Measurements from ENCODE around the gene SUSD3.

DNA sequence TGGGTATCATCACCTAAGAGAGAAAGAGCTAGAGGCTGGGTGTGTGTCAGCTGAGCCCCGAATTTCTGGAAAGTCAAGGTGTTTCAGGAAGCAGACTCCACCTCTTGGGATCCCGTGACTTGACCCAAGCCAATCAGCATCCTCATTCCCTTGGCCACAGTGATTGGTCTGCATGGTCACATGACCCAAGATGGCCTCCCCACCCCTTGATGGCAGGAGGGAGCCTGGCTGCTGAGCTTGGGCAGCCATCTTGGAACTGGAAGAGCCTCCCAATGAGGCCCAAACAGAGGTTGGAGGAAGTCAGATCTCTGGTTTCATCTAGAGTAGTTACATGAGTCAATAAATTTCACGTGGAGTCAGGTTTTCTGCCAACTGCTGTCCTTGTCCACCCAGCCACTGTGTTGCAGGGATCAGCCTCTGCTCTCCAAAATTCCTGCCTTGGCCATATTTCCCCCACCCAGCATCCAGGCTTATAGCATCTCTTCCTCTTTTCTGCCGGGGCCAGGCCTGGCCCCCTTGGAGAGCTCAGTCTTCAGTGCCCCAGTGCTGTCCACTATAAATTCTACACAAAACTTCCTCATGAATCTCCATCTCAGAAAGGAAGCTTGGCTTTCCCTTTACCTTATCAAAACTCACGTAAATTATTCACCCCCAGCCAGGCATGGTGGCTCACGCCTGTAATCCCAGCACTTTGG is 17.2 kb upstream of the SUSD3 start:
- TF ChIP-seq EGR1 (IDR thresholded peaks at IDR 0.05) (no peak), CREB1 (IDR thresholded peaks at IDR 0.05; ENCODE audit: low read depth) (no peak)
